HCT116 (cell line): ENCODE measurements around the gene DRAXIN. TPM values are rescaled to one million over a fixed set of nuclear protein-coding genes. Genes with fewer than 3 reads are reported as not detected.

Source experiments
- ATAC-seq: fragments of 200-7000 bp; cut with Tn5 transposase; 2 replicates; pipeline ENCODE4 v1.9.1; 2020; ENCODE audit warnings: mild to moderate bottlenecking, moderate library complexity
- BruUV-seq: library from RNA; stranded (reverse); fragments of 400-500 nt; replicated peaks from 2 replicates; lab custom pipeline; 2021; lab: Mats Ljungman, UMichigan
- CTCF ChIA-PET: fragments of 300-600 bp; sonication (Branson Sonifier 250); formaldehyde crosslinking; loops from one replicate; lab custom pipeline; 2021; ENCODE audit warnings: antibody characterized with exemption; lab: Charles Lee
- POLR2A ChIA-PET: fragments of 300-600, 350-600 bp; sonication (Branson Sonifier 250); formaldehyde crosslinking; loops from one replicate; lab custom pipeline; 2021; ENCODE audit warnings: antibody characterized with exemption; lab: Charles Lee
- RAD21 ChIA-PET, 2 experiments: fragments of 300-600 bp; sonication (Branson Sonifier 250); formaldehyde crosslinking; loops; one replicate each; lab custom pipeline; 2023; ENCODE audit warnings: low total read pairs in 2 of 2; ENCODE audit not compliant: uncharacterized antibody in 2 of 2, unreplicated experiment in 2 of 2, low non-redundant PET in 1 of 2; lab: Charles Lee
- DNase-seq: peaks from one replicate; pipeline ENCODE4 v3.0.0-alpha.2; 2010; ENCODE audit warnings: low read depth, low spot score
- H2AFZ ChIP-seq: fragments of 200-600 bp; shearing (Covaris generic), sonication (generic); 2 replicates; pipeline ENCODE4 v1.6.1; 2017; ENCODE audit warnings: low read depth, mixed run types, mixed read lengths, antibody characterized with exemption, low read length; ENCODE audit not compliant: poor library complexity, severe bottlenecking
- H3K27ac ChIP-seq: 2 replicates; pipeline ENCODE4 v1.5.1; 2012; ENCODE audit warnings: low read depth, low read length
- H3K27me3 ChIP-seq: fragments of 200-600 bp; sonication (generic); 2 replicates; pipeline ENCODE4 v1.6.1; 2016; ENCODE audit warnings: mixed run types, low read length, mixed read lengths; ENCODE audit not compliant: insufficient read depth
- H3K36me3 ChIP-seq, 2 experiments: fragments of 200-500 bp in 1 of 2; fragments of 200-600 bp in 1 of 2; sonication (Bioruptor generic) in 1 of 2; sonication (generic) in 1 of 2; 2 replicates each; pipeline versions ENCODE4 v1.5.1 to v1.6.1; 2014 to 2016; ENCODE audit warnings: low read length in 2 of 2, inconsistent platforms in 1 of 2, mixed read lengths in 1 of 2, mixed run types in 1 of 2; ENCODE audit not compliant: insufficient read depth in 2 of 2, control insufficient read depth in 1 of 2
- H3K4me1 ChIP-seq, 2 experiments: fragments of 200-600 bp in 1 of 2; sonication (generic) in 1 of 2; 2 replicates each; pipeline versions ENCODE4 v1.5.1 to v1.6.1; 2012 to 2017; ENCODE audit warnings: low read length in 2 of 2, inconsistent platforms in 1 of 2, mild to moderate bottlenecking in 1 of 2, mixed read lengths in 1 of 2, mixed run types in 1 of 2, moderate library complexity in 1 of 2; ENCODE audit not compliant: insufficient read depth in 2 of 2, control insufficient read depth in 1 of 2
- H3K4me2 ChIP-seq: fragments of 200-600 bp; sonication (generic); 2 replicates; pipeline ENCODE4 v1.6.1; 2017; ENCODE audit warnings: mixed run types, low read length, mixed read lengths
- H3K4me3 ChIP-seq, 2 experiments: fragments of 200-600 bp in 1 of 2; sonication (generic) in 1 of 2; replicated peaks in 1 of 2; 2 replicates each; pipeline ENCODE4 v1.5.1; 2011 to 2016; ENCODE audit warnings: low read length in 2 of 2, control low read depth in 1 of 2, low read depth in 1 of 2, mild to moderate bottlenecking in 1 of 2, mixed read lengths in 1 of 2, mixed run types in 1 of 2
- H3K79me2 ChIP-seq: fragments of 200-600 bp; sonication (generic); 2 replicates; pipeline ENCODE4 v1.6.1; 2017; ENCODE audit warnings: mild to moderate bottlenecking, mixed run types, low read length, moderate library complexity, mixed read lengths; ENCODE audit not compliant: insufficient read depth
- H3K9ac ChIP-seq: fragments of 200-600 bp; sonication (generic); 2 replicates; pipeline ENCODE4 v1.6.1; 2016; ENCODE audit warnings: low read length, mixed read lengths
- H3K9me2 ChIP-seq: fragments of 200-600 bp; sonication (generic), shearing (Covaris generic); 2 replicates; pipeline ENCODE4 v1.6.1; 2017; ENCODE audit warnings: mixed run types, mild to moderate bottlenecking, moderate library complexity; ENCODE audit not compliant: insufficient read depth
- H3K9me3 ChIP-seq, 2 experiments: fragments of 200-500 bp in 1 of 2; fragments of 200-600 bp in 1 of 2; sonication (Bioruptor generic) in 1 of 2; sonication (generic) in 1 of 2; 2 replicates each; pipeline ENCODE4 v1.6.1; 2014 to 2017; ENCODE audit warnings: low read length in 2 of 2, mixed read lengths in 2 of 2, inconsistent platforms in 1 of 2, low read depth in 1 of 2, mild to moderate bottlenecking in 1 of 2, mixed run types in 1 of 2, moderate library complexity in 1 of 2; ENCODE audit not compliant: control insufficient read depth in 1 of 2, insufficient read depth in 1 of 2
- H4K20me1 ChIP-seq: fragments of 200-600 bp; sonication (generic), shearing (Covaris generic); 2 replicates; pipeline ENCODE4 v1.6.1; 2017; ENCODE audit warnings: mixed run types, mild to moderate bottlenecking, moderate library complexity; ENCODE audit not compliant: insufficient read depth
- CBX3 ChIP-seq: IDR thresholded peaks from 2 replicates; pipeline ENCODE4 v1.6.1; 2012; ENCODE audit warnings: low read depth
- CEBPB ChIP-seq: IDR thresholded peaks from 2 replicates; pipeline ENCODE4 v1.6.1; 2012; ENCODE audit warnings: low read depth
- EGR1 ChIP-seq: IDR thresholded peaks from 2 replicates; pipeline ENCODE4 v1.6.1; 2012; ENCODE audit warnings: low read depth
- ELF1 ChIP-seq: IDR thresholded peaks from 2 replicates; pipeline ENCODE4 v1.6.1; 2012; ENCODE audit warnings: low read depth, borderline replicate concordance
- EZH2 ChIP-seq: fragments of 200-600 bp; sonication (generic); IDR thresholded peaks from 2 replicates; pipeline ENCODE4 v1.6.1; 2017; ENCODE audit warnings: antibody characterized with exemption, mixed run types
- POLR2A ChIP-seq: IDR thresholded peaks from 2 replicates; pipeline ENCODE4 v1.7.0; 2011; ENCODE audit warnings: borderline replicate concordance; ENCODE audit not compliant: insufficient read depth, insufficient read length; ENCODE audit errors: extremely low read depth
- POLR2AphosphoS5 ChIP-seq: IDR thresholded peaks from 2 replicates; pipeline ENCODE4 v1.6.1; 2011; ENCODE audit warnings: mild to moderate bottlenecking, low read depth, low read length, moderate library complexity
- SP1 ChIP-seq: IDR thresholded peaks from 2 replicates; pipeline ENCODE4 v1.6.1; 2012; ENCODE audit warnings: low read depth
- SRF ChIP-seq: IDR thresholded peaks from 2 replicates; pipeline ENCODE4 v1.6.1; 2012; ENCODE audit warnings: low read depth
- TCF7L2 ChIP-seq: IDR thresholded peaks from 2 replicates; pipeline ENCODE4 v1.7.0; 2011; ENCODE audit warnings: borderline replicate concordance, inconsistent platforms; ENCODE audit not compliant: insufficient read depth, insufficient read length; ENCODE audit errors: extremely low read depth
- intact Hi-C: fragments of 100-400 bp; cut with micrococcal nuclease; formaldehyde crosslinking; loops from 2 replicates; pipeline ENCODE4 v1.10.0; 2022
- total RNA-seq: library from RNA; stranded (reverse); gene quantifications from one replicate; pipeline ENCODE4 v1.2.1, GENCODE V29; 2021; ENCODE audit not compliant: unreplicated experiment
- TF ChIP-seq, protein P1 (sequence below): IDR thresholded peaks from 2 replicates; pipeline ENCODE4 v1.6.1; 2011; ENCODE audit warnings: mild to moderate bottlenecking, low read length, moderate library complexity; ENCODE audit not compliant: insufficient replicate concordance; ENCODE audit errors: extremely low read depth

DRAXIN gene
- total RNA-seq, 1 experiment from 2014 or later: 0.47 TPM

DNA sequence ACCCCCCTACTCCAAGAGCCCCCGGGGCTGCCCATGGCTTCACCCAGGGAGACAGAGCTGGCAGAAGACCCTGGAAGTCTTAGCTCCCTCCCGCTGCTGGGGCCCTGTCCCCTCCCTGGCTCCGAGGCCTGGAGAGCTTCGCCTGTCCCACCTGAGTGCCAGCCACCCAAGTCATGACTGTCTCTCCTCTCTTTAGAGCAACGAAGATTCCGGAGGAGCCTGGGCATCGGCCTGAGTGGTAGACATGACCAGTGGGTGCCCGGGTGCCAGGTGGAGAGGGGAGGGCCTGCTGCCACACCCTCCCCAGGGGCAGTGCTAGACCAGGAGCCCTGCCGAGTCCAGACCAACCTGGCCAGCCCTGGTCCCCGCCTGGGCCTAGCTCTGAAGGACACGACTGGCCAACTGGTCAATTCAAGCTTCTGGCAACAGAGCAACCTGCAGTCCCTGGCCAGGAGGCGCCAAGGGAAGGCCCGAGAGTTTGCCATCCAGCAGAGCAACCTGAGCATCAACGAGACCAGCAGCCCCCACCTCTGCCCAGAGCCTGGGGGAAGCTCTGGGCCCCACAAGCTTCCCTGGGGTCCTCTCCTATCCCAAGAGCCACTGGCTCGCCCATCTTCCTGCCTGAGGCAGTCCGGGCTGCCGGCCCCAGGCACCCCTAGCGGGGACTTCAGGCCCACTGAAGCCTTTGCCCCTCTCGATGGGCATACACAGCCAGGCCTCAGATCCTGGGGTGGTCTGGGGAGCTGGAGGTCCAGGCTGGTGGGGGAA, 74.3 kb downstream of the DRAXIN start:
- TF ChIP-seq, protein P1, sequence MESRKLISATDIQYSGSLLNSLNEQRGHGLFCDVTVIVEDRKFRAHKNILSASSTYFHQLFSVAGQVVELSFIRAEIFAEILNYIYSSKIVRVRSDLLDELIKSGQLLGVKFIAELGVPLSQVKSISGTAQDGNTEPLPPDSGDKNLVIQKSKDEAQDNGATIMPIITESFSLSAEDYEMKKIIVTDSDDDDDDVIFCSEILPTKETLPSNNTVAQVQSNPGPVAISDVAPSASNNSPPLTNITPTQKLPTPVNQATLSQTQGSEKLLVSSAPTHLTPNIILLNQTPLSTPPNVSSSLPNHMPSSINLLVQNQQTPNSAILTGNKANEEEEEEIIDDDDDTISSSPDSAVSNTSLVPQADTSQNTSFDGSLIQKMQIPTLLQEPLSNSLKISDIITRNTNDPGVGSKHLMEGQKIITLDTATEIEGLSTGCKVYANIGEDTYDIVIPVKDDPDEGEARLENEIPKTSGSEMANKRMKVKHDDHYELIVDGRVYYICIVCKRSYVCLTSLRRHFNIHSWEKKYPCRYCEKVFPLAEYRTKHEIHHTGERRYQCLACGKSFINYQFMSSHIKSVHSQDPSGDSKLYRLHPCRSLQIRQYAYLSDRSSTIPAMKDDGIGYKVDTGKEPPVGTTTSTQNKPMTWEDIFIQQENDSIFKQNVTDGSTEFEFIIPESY: no peak
- no peak for TF ChIP-seq EZH2
- no peak for TF ChIP-seq ELF1
- TF ChIP-seq CEBPB: no peak
- TF ChIP-seq SRF: no peak
- TF ChIP-seq POLR2A: no peak
- no peak for TF ChIP-seq POLR2AphosphoS5
- TF ChIP-seq EGR1: no peak
- no peak for TF ChIP-seq SP1
- no peak for TF ChIP-seq TCF7L2
- TF ChIP-seq CBX3: no peak
- no peak overlapping the region for H2AFZ ChIP-seq
- intact Hi-C loops: no loop called here
- H3K9me3 ChIP-seq: no peaks in the 10 kb centered on the region
- no peaks in the 10 kb centered on the region for H3K9me2 ChIP-seq
- ATAC-seq (no peak), DNase-seq (no peak)
- H3K27me3 ChIP-seq: no peaks in the 10 kb centered on the region
- H3K36me3 ChIP-seq: no peaks in the 10 kb centered on the region
- no TSS peak for BruUV-seq
- ChIA-PET POLR2A (interaction anchor here (0.8 kb wide), 1 partner anchor 127 kb away, joined by 3 read pairs; no protein-coding TSS in a partner anchor), CTCF (no interaction called here), RAD21 (no interaction called here)
- H3K4me3 ChIP-seq: no peak overlapping the region
- no peaks in the 10 kb centered on the region for H3K79me2 ChIP-seq
- no peak overlapping the region for H3K9ac ChIP-seq
- H3K4me2 ChIP-seq: no peak overlapping the region
- no peak overlapping the region; the same call in 1 of the 2 replicates for H3K27ac ChIP-seq
- no peaks in the 10 kb centered on the region for H4K20me1 ChIP-seq
- H3K4me1 ChIP-seq: peaks cover 0 to 11% of the 10 kb centered on the region in 2 experiments; a peak in 1 of 4 replicates
